K562 (cell line): ENCODE data around the gene DISC1. TPM values are rescaled to one million over a fixed set of nuclear protein-coding genes. Genes with fewer than 3 reads are reported as not detected.
A peak's percentile ranks its signal among the peaks of the same experiment; 100 is the strongest.
"Not testable (repeated sequence)": the region's sequence is repeated elsewhere in the genome, so short reads cannot be mapped to it uniquely, and the experiment has no call there.

Experiments
- ATAC-seq: fragments of 200-7000 bp; cut with Tn5 transposase; 3 replicates; pipeline ENCODE4 v1.9.1; 2020; ENCODE audit warnings: moderate library complexity
- BruUV-seq: library from RNA; stranded (reverse); fragments of 400-500 nt; replicated peaks from 2 replicates; lab custom pipeline; 2021; lab: Mats Ljungman, UMichigan
- CTCF ChIA-PET: fragments of 300-600 bp; formaldehyde crosslinking; extraction: SDS; loops from one replicate; lab custom pipeline; 2021; ENCODE audit warnings: low intra/inter-chr PET ratio; lab: Yijun Ruan, JAX
- POLR2A ChIA-PET: fragments of 300-600, 350-650 bp; sonication (Branson Sonifier 250); formaldehyde crosslinking; extraction: SDS; loops from one replicate; lab custom pipeline; 2021; ENCODE audit warnings: antibody characterized with exemption, inconsistent platforms; lab: Yijun Ruan, JAX
- DNase-seq, 4 experiments: peaks; one replicate each; pipeline versions ENCODE4 v3.0.0 to v3.0.0-alpha.2; 2011 to 2018; ENCODE audit warnings: low spot score in 3 of 4, mixed read lengths in 3 of 4; ENCODE audit errors: extremely low read depth in 1 of 4
- FAIRE-seq: peaks from 2 replicates; lab custom pipeline; 2011; peaks lifted over from hg19 to GRCh38; lab: Jason Lieb, UNC
- H2AFZ ChIP-seq: 2 replicates; pipeline ENCODE4 v1.6.0; 2011; ENCODE audit warnings: low read depth, low read length, control low read depth, inconsistent platforms
- H3K27ac ChIP-seq: fragments of 200-600 bp; 3 replicates; pipeline ENCODE4 v1.8.0; 2011; ENCODE audit warnings: low read depth, mild to moderate bottlenecking, control low read depth, inconsistent platforms, low read length, moderate library complexity, mixed read lengths; ENCODE audit errors: extremely low read depth
- H3K27me3 ChIP-seq, 2 experiments: fragments of 300-600 bp in 1 of 2; 2 replicates in 1 of 2; 3 replicates in 1 of 2; pipeline versions ENCODE4 v1.6.0 to v1.8.0; 2011; ENCODE audit warnings: inconsistent platforms in 2 of 2, low read length in 2 of 2, mild to moderate bottlenecking in 1 of 2, mixed read lengths in 1 of 2, moderate library complexity in 1 of 2; ENCODE audit not compliant: control insufficient read depth in 2 of 2, insufficient read depth in 2 of 2
- H3K36me3 ChIP-seq: fragments of 300-600 bp; 3 replicates; pipeline ENCODE4 v1.8.0; 2011; ENCODE audit warnings: mild to moderate bottlenecking, low read length, inconsistent platforms; ENCODE audit not compliant: control insufficient read depth, insufficient read depth
- H3K4me1 ChIP-seq, 2 experiments: fragments of 200-600 bp in 1 of 2; replicated peaks in 1 of 2; 2 replicates in 1 of 2; 3 replicates in 1 of 2; pipeline versions ENCODE4 v1.5.1 to v1.8.0; 2011; ENCODE audit warnings: inconsistent platforms in 2 of 2, low read length in 2 of 2, mild to moderate bottlenecking in 1 of 2, mixed read lengths in 1 of 2, moderate library complexity in 1 of 2; ENCODE audit not compliant: control insufficient read depth in 2 of 2, insufficient read depth in 2 of 2
- H3K4me2 ChIP-seq: 2 replicates; pipeline ENCODE4 v1.6.1; 2011; ENCODE audit warnings: low read length, control low read depth, inconsistent platforms, mixed read lengths; ENCODE audit not compliant: insufficient read depth
- H3K4me3 ChIP-seq: fragments of 200-600 bp; sonication (generic), shearing (Covaris generic); 2 replicates; pipeline ENCODE4 v1.5.1; 2016; ENCODE audit warnings: control low read depth, inconsistent platforms
- H3K79me2 ChIP-seq: fragments of 200-600 bp; 3 replicates; pipeline ENCODE4 v1.8.0; 2011; ENCODE audit warnings: low read length, inconsistent platforms; ENCODE audit not compliant: control insufficient read depth, insufficient read depth
- H3K9ac ChIP-seq, 2 experiments: 2 replicates each; pipeline versions ENCODE4 v1.6.0 to v1.6.1; 2011; ENCODE audit warnings: low read depth in 2 of 2, low read length in 2 of 2, control low read depth in 1 of 2, inconsistent platforms in 1 of 2, mild to moderate bottlenecking in 1 of 2, mixed read lengths in 1 of 2; ENCODE audit not compliant: insufficient read depth in 1 of 2
- H3K9me1 ChIP-seq: one replicate; pipeline ENCODE4 v1.6.0; 2011; ENCODE audit warnings: inconsistent platforms, mild to moderate bottlenecking, low read length, moderate library complexity; ENCODE audit not compliant: control insufficient read depth, insufficient read depth
- H3K9me3 ChIP-seq: replicated peaks from 2 replicates; pipeline ENCODE4 v1.5.1; 2011; ENCODE audit warnings: low read depth, low read length, inconsistent platforms; ENCODE audit not compliant: control insufficient read depth, insufficient read depth
- H4K20me1 ChIP-seq: replicated peaks from 2 replicates; pipeline ENCODE4 v1.6.1; 2011; ENCODE audit warnings: low read length, inconsistent platforms, mixed read lengths; ENCODE audit not compliant: control insufficient read depth, insufficient read depth
- ARNT ChIP-seq, 2 experiments: fragments of 450-650 bp; IDR thresholded peaks; 2 replicates each; pipeline ENCODE4 v1.6.1; 2016; ENCODE audit warnings: mild to moderate bottlenecking in 1 of 2
- HDAC1 ChIP-seq, 2 experiments: fragments of 450-650 bp; IDR thresholded peaks; 2 replicates each; pipeline ENCODE4 v1.6.1; 2016 to 2017; ENCODE audit warnings: inconsistent platforms in 1 of 2, mild to moderate bottlenecking in 1 of 2, moderate library complexity in 1 of 2
- HDGF ChIP-seq: fragments of 450-650 bp; IDR thresholded peaks from 2 replicates; pipeline ENCODE4 v1.6.1; 2016
- SPI1 ChIP-seq: IDR thresholded peaks from 2 replicates; pipeline ENCODE4 v1.6.1; 2011; ENCODE audit warnings: low read depth, low read length, control low read depth, borderline replicate concordance
- TARDBP ChIP-seq: fragments of 450-650 bp; IDR thresholded peaks from 2 replicates; pipeline ENCODE4 v1.6.1; 2016
- ZNF175 ChIP-seq: fragments of 200-800 bp; sonication (Bioruptor generic); IDR thresholded peaks from 2 replicates; pipeline ENCODE4 v1.6.1; 2016; ENCODE audit warnings: low read depth, mild to moderate bottlenecking, missing genetic modification characterization, missing compliant biosample characterization
- WGBS: fragments of 100-300 bp; shearing (Covaris generic); methylation state at CpG from one replicate; pipeline ENCODE4 v1.1.6; 2016; ENCODE audit warnings: low coverage, mixed read lengths; ENCODE audit not compliant: insufficient coverage; ENCODE audit errors: missing lambda C conversion rate; 5-methylcytosine and 5-hydroxymethylcytosine counted together
- in situ Hi-C: fragments of 300-500 bp; cut with MboI; formaldehyde crosslinking; loops from 4 replicates; pipeline ENCODE4 v1.15.0; 2018; ENCODE audit warnings: inconsistent platforms, mixed read lengths
- intact Hi-C: fragments of 100-400 bp; cut with micrococcal nuclease; formaldehyde crosslinking; loops from 2 replicates; pipeline ENCODE4 v1.14.2; 2022
- polyA plus RNA-seq, 8 experiments: library from polyadenylated mRNA; depleted of rRNA in 4 of 8; stranded (reverse) in 5 of 8; unstranded in 3 of 8; fragments of >200 nt; fragmentation: Nextera tagmentation in 2 of 8; fragmentation: Illumina TruSeq in 1 of 8; extraction: Ambion mirVana in 2 of 8; extraction: Trizol in 1 of 8; gene quantifications; 2 replicates each; pipeline versions ENCODE4 v1.2.1 to v1.2.3, GENCODE V29; 2011 to 2014; ENCODE audit warnings: inconsistent platforms in 1 of 8, missing spikeins in 1 of 8
- total RNA-seq, 7 experiments: library from RNA; depleted of rRNA in 6 of 7; stranded (reverse); fragments of >200 nt in 6 of 7; fragmentation: Illumina TruSeq in 2 of 7; extraction: Trizol in 2 of 7; gene quantifications; 2 replicates each; pipeline versions ENCODE4 v1.2.1 to v1.2.3, GENCODE V29; 2011 to 2021; ENCODE audit warnings: low replicate concordance in 1 of 7
- TF ChIP-seq, protein P1 (sequence below): fragments of 200-800 bp; sonication (Bioruptor generic); IDR thresholded peaks from 2 replicates; pipeline ENCODE4 v1.6.1; 2016; ENCODE audit warnings: missing genetic modification characterization, missing compliant biosample characterization

DISC1 gene
- total and polyA plus RNA-seq, 9 of the 15 experiments (the other 6 are each of a cell fraction or from before 2014, with no cell fraction given), result 0.01 to 0.11 (median 0.08) TPM; not detected in 1

- TF ChIP-seq ZNF175 (CRISPR knock-in tag) (no peak), HDGF (no peak), SPI1 (peak; percentile 20; the same call in 1 of the 2 replicates), HDAC1 (IDR thresholded peaks at IDR 0.05) (no peak), TARDBP (no peak)
Measured at GRCh38 chr1:231761747-231762541, 135.4 kb downstream of the DISC1 start (continued).

DNA sequence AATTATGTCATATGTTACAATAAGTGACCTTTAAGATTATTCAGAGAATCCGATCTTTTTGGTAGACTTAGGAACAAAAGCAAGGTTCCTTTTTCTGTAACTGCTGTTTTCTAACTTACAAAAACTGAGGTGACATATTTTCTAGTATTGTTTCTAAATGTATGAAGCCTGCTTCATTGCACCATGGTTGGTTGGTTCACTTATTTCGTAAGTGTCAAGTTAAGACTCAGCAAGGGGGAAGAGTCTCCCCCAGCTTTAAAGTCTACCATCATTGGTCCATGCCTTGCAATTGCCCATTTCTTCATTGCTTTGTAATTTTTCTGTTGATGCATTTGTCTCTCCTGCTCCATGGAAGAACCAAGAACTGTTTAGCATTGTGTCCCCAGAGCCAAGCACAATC lies 136.9 kb downstream of the DISC1 start:
- Histone ChIP-seq H3K9ac (no peak overlapping the region), H3K27ac (no peak overlapping the region), H3K27me3 (peaks cover 2 to 10% of the 10 kb centered on the region in 2 experiments; a peak in 2 of 5 replicates), H2AFZ (no peak overlapping the region), H3K9me1 (no peaks in the 10 kb centered on the region), H3K79me2 (no peaks in the 10 kb centered on the region), H4K20me1 (no peaks in the 10 kb centered on the region), H3K4me3 (no peak overlapping the region), H3K36me3 (no peaks in the 10 kb centered on the region), H3K4me1 (no peaks in the 10 kb centered on the region), H3K9me3 (no peaks in the 10 kb centered on the region), H3K4me2 (no peak overlapping the region)
- FAIRE-seq, result no peak
- TF ChIP-seq ARNT (IDR thresholded peaks at IDR 0.05), result no peak
- TF ChIP-seq, protein P1, sequence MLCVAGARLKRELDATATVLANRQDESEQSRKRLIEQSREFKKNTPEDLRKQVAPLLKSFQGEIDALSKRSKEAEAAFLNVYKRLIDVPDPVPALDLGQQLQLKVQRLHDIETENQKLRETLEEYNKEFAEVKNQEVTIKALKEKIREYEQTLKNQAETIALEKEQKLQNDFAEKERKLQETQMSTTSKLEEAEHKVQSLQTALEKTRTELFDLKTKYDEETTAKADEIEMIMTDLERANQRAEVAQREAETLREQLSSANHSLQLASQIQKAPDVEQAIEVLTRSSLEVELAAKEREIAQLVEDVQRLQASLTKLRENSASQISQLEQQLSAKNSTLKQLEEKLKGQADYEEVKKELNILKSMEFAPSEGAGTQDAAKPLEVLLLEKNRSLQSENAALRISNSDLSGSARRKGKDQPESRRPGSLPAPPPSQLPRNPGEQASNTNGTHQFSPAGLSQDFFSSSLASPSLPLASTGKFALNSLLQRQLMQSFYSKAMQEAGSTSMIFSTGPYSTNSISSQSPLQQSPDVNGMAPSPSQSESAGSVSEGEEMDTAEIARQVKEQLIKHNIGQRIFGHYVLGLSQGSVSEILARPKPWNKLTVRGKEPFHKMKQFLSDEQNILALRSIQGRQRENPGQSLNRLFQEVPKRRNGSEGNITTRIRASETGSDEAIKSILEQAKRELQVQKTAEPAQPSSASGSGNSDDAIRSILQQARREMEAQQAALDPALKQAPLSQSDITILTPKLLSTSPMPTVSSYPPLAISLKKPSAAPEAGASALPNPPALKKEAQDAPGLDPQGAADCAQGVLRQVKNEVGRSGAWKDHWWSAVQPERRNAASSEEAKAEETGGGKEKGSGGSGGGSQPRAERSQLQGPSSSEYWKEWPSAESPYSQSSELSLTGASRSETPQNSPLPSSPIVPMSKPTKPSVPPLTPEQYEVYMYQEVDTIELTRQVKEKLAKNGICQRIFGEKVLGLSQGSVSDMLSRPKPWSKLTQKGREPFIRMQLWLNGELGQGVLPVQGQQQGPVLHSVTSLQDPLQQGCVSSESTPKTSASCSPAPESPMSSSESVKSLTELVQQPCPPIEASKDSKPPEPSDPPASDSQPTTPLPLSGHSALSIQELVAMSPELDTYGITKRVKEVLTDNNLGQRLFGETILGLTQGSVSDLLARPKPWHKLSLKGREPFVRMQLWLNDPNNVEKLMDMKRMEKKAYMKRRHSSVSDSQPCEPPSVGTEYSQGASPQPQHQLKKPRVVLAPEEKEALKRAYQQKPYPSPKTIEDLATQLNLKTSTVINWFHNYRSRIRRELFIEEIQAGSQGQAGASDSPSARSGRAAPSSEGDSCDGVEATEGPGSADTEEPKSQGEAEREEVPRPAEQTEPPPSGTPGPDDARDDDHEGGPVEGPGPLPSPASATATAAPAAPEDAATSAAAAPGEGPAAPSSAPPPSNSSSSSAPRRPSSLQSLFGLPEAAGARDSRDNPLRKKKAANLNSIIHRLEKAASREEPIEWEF (CRISPR knock-in tag), result no peak
- CTCF ChIA-PET, result no interaction called here
- DNase-seq, result no peak
- POLR2A ChIA-PET, result interaction anchor here (1.4 to 1.5 kb wide), 2 partner anchors 9 to 17 kb away, joined by 3 read pairs; no protein-coding TSS in a partner anchor
- 0% methylated on average over 2 of the region's 2 CpGs for WGBS
- no peak for ATAC-seq
- no TSS peak for BruUV-seq
- intact Hi-C loops, result no loop called here
- in situ Hi-C loops, result no loop called here

GRCh38 chr1:231765825-231766224 lies 139.2 kb downstream of the DISC1 start:
- H3K9me3 ChIP-seq, ATAC-seq, FAIRE-seq, H3K36me3 ChIP-seq, H3K9me1 ChIP-seq, POLR2A ChIA-PET, H4K20me1 ChIP-seq, intact Hi-C loops, DNase-seq, H2AFZ ChIP-seq, H3K4me3 ChIP-seq, H3K4me2 ChIP-seq, H3K27me3 ChIP-seq, H3K9ac ChIP-seq, BruUV-seq, H3K27ac ChIP-seq, H3K79me2 ChIP-seq, in situ Hi-C loops, H3K4me1 ChIP-seq: not testable (repeated sequence)
- CTCF ChIA-PET, result interaction anchor here (0.7 kb wide), 1 partner anchor 99 kb away, joined by 3 read pairs; no protein-coding TSS in a partner anchor
- WGBS, result 0% methylated on average over 7 of the region's 7 CpGs
